ENCODE results near the gene GAPVD1. TPM values are rescaled to one million over a fixed set of nuclear protein-coding genes. Genes with fewer than 3 reads are reported as not detected.
A peak's percentile ranks its signal among the peaks of the same experiment; 100 is the strongest.

The GAPVD1 gene
- total and polyA plus RNA-seq, 2 of the 13 experiments (the other 11 are each of a cell fraction or from before 2014, with no cell fraction given) = 11.1 to 33.2 TPM

DNA sequence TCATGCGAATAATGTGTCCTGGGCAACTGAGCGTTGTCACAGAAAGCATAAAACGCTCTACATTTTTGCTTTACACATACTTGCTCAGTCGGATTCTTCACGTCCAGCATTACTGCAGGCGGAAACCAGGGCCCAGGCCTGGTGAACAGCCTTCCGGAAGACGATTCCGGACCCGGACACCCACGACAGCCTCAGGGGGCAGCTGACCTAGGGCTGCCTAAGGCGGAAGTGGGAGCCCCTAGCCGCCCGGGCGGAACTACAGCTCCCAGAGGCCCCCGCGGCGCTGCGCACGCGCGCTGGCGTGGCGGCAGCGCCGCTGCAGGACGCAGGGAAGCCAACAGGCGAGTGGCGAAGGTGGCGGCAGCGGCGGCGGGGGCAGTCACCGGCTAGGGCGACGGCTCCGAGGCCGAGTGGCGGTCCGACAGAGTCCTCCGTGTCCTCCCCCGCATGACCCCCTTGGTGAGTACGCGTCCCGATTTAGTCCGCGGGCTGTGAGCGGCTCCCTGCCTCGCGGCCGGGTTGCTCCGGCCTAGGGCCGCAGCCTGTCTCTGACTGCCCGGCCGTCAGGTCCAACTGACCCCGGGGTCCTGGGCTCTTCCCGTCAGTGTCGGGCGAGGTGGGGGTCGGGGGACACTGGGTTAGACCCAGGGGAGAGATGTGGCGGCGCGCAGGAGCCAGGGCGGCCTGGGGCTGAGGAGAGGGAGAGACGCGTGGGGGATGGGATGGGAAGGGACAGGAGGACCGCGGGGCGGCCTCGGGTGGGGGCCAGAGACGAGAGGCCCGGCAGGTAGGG lies at the start of gene GAPVD1 (continued):
- TF ChIP-seq, protein P1, sequence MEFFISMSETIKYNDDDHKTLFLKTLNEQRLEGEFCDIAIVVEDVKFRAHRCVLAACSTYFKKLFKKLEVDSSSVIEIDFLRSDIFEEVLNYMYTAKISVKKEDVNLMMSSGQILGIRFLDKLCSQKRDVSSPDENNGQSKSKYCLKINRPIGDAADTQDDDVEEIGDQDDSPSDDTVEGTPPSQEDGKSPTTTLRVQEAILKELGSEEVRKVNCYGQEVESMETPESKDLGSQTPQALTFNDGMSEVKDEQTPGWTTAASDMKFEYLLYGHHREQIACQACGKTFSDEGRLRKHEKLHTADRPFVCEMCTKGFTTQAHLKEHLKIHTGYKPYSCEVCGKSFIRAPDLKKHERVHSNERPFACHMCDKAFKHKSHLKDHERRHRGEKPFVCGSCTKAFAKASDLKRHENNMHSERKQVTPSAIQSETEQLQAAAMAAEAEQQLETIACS (CRISPR knock-in tag; IDR thresholded peaks at IDR 0.05) = 0 out of 2 replicates have a peak, but pooled peaks have one; percentile 26
- TF ChIP-seq SAFB2 (CRISPR knock-in tag; IDR thresholded peaks at IDR 0.05; ENCODE audit: borderline replicate concordance, low read depth) (no peak; the same call in 1 of the 2 replicates), HDAC6 (IDR thresholded peaks at IDR 0.05; ENCODE audit: low read depth, low read length) (no peak), SAP130 (CRISPR knock-in tag; IDR thresholded peaks at IDR 0.05; ENCODE audit: low read depth) (peak; percentile 76), ZSCAN9 (CRISPR knock-in tag; IDR thresholded peaks at IDR 0.05; ENCODE audit: borderline replicate concordance) (no peak), ATAD3A (CRISPR knock-in tag; IDR thresholded peaks at IDR 0.05) (no peak), JUN (CRISPR knock-in tag; IDR thresholded peaks at IDR 0.05) (0 out of 2 replicates have a peak, but pooled peaks have one; percentile 63), JUND (CRISPR knock-in tag; IDR thresholded peaks at IDR 0.05) (no peak), ZSCAN29 (CRISPR knock-in tag; conservative IDR thresholded peaks at IDR 0.05) (no peak), CCDC6 (CRISPR knock-in tag; IDR thresholded peaks at IDR 0.05) (0 out of 2 replicates have a peak, but pooled peaks have one; percentile 49)
- TF ChIP-seq, protein P2, sequence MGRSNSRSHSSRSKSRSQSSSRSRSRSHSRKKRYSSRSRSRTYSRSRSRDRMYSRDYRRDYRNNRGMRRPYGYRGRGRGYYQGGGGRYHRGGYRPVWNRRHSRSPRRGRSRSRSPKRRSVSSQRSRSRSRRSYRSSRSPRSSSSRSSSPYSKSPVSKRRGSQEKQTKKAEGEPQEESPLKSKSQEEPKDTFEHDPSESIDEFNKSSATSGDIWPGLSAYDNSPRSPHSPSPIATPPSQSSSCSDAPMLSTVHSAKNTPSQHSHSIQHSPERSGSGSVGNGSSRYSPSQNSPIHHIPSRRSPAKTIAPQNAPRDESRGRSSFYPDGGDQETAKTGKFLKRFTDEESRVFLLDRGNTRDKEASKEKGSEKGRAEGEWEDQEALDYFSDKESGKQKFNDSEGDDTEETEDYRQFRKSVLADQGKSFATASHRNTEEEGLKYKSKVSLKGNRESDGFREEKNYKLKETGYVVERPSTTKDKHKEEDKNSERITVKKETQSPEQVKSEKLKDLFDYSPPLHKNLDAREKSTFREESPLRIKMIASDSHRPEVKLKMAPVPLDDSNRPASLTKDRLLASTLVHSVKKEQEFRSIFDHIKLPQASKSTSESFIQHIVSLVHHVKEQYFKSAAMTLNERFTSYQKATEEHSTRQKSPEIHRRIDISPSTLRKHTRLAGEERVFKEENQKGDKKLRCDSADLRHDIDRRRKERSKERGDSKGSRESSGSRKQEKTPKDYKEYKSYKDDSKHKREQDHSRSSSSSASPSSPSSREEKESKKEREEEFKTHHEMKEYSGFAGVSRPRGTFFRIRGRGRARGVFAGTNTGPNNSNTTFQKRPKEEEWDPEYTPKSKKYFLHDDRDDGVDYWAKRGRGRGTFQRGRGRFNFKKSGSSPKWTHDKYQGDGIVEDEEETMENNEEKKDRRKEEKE (IDR thresholded peaks at IDR 0.05) = no peak
- TF ChIP-seq, protein P3, sequence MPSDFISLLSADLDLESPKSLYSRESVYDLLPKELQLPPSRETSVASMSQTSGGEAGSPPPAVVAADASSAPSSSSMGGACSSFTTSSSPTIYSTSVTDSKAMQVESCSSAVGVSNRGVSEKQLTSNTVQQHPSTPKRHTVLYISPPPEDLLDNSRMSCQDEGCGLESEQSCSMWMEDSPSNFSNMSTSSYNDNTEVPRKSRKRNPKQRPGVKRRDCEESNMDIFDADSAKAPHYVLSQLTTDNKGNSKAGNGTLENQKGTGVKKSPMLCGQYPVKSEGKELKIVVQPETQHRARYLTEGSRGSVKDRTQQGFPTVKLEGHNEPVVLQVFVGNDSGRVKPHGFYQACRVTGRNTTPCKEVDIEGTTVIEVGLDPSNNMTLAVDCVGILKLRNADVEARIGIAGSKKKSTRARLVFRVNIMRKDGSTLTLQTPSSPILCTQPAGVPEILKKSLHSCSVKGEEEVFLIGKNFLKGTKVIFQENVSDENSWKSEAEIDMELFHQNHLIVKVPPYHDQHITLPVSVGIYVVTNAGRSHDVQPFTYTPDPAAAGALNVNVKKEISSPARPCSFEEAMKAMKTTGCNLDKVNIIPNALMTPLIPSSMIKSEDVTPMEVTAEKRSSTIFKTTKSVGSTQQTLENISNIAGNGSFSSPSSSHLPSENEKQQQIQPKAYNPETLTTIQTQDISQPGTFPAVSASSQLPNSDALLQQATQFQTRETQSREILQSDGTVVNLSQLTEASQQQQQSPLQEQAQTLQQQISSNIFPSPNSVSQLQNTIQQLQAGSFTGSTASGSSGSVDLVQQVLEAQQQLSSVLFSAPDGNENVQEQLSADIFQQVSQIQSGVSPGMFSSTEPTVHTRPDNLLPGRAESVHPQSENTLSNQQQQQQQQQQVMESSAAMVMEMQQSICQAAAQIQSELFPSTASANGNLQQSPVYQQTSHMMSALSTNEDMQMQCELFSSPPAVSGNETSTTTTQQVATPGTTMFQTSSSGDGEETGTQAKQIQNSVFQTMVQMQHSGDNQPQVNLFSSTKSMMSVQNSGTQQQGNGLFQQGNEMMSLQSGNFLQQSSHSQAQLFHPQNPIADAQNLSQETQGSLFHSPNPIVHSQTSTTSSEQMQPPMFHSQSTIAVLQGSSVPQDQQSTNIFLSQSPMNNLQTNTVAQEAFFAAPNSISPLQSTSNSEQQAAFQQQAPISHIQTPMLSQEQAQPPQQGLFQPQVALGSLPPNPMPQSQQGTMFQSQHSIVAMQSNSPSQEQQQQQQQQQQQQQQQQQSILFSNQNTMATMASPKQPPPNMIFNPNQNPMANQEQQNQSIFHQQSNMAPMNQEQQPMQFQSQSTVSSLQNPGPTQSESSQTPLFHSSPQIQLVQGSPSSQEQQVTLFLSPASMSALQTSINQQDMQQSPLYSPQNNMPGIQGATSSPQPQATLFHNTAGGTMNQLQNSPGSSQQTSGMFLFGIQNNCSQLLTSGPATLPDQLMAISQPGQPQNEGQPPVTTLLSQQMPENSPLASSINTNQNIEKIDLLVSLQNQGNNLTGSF (CRISPR knock-in tag; IDR thresholded peaks at IDR 0.05) = no peak
- TF ChIP-seq, protein P4, sequence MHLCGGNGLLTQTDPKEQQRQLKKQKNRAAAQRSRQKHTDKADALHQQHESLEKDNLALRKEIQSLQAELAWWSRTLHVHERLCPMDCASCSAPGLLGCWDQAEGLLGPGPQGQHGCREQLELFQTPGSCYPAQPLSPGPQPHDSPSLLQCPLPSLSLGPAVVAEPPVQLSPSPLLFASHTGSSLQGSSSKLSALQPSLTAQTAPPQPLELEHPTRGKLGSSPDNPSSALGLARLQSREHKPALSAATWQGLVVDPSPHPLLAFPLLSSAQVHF (CRISPR knock-in tag; IDR thresholded peaks at IDR 0.05) = 0 out of 2 replicates have a peak, but pooled peaks have one; percentile 51
- TF ChIP-seq, protein P5, sequence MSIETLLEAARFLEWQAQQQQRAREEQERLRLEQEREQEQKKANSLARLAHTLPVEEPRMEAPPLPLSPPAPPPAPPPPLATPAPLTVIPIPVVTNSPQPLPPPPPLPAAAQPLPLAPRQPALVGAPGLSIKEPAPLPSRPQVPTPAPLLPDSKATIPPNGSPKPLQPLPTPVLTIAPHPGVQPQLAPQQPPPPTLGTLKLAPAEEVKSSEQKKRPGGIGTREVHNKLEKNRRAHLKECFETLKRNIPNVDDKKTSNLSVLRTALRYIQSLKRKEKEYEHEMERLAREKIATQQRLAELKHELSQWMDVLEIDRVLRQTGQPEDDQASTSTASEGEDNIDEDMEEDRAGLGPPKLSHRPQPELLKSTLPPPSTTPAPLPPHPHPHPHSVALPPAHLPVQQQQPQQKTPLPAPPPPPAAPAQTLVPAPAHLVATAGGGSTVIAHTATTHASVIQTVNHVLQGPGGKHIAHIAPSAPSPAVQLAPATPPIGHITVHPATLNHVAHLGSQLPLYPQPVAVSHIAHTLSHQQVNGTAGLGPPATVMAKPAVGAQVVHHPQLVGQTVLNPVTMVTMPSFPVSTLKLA (IDR thresholded peaks at IDR 0.05) = no peak; the same call in 1 of the 2 replicates
- TF ChIP-seq, protein P6, sequence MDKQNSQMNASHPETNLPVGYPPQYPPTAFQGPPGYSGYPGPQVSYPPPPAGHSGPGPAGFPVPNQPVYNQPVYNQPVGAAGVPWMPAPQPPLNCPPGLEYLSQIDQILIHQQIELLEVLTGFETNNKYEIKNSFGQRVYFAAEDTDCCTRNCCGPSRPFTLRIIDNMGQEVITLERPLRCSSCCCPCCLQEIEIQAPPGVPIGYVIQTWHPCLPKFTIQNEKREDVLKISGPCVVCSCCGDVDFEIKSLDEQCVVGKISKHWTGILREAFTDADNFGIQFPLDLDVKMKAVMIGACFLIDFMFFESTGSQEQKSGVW (CRISPR knock-in tag; IDR thresholded peaks at IDR 0.05; ENCODE audit: borderline replicate concordance) = peak; percentile 61; the same call in 1 of the 2 replicates
